Fibroblast of lung (primary cell): ENCODE data around the gene CD151. TPM values are rescaled to one million over a fixed set of nuclear protein-coding genes. Genes with fewer than 3 reads are reported as not detected.

Experiments
- DNase-seq, 2 donors: peaks; one replicate each; pipeline versions ENCODE4 v3.0.0 to v3.0.0-alpha.2; 2010; ENCODE audit warnings: low read depth in 2 of 2
- H2AFZ ChIP-seq: 2 replicates; pipeline ENCODE4 v1.5.1; 2012; ENCODE audit warnings: low read length, control low read depth, inconsistent platforms
- H3K27ac ChIP-seq: 2 replicates; pipeline ENCODE4 v1.5.1; 2011; ENCODE audit warnings: low read length, control low read depth; ENCODE audit not compliant: insufficient read depth
- H3K27me3 ChIP-seq: 2 replicates; pipeline ENCODE4 v1.5.1; 2011; ENCODE audit warnings: mild to moderate bottlenecking, low read length; ENCODE audit not compliant: control insufficient read depth, insufficient read depth
- H3K36me3 ChIP-seq: 2 replicates; pipeline ENCODE4 v1.5.1; 2011; ENCODE audit warnings: low read length; ENCODE audit not compliant: control insufficient read depth, insufficient read depth
- H3K4me1 ChIP-seq: 2 replicates; pipeline ENCODE4 v1.5.1; 2011; ENCODE audit warnings: low read length; ENCODE audit not compliant: control insufficient read depth, insufficient read depth; ENCODE audit errors: extremely low read depth
- H3K4me2 ChIP-seq: 2 replicates; pipeline ENCODE4 v1.5.1; 2011; ENCODE audit warnings: low read length, control low read depth; ENCODE audit not compliant: insufficient read depth; ENCODE audit errors: extremely low read depth
- H3K4me3 ChIP-seq, 4 experiments: fragments of 200-600 bp in 1 of 4; sonication (generic) in 1 of 4; replicated peaks in 1 of 4; 2 replicates each; pipeline ENCODE4 v1.5.1; 2011 to 2016; ENCODE audit warnings: low read length in 4 of 4, low read depth in 3 of 4, mild to moderate bottlenecking in 3 of 4, control low read depth in 2 of 4, inconsistent platforms in 1 of 4, mixed read lengths in 1 of 4; ENCODE audit not compliant: insufficient read depth in 1 of 4; ENCODE audit errors: control extremely low read depth in 1 of 4
- H3K79me2 ChIP-seq: 2 replicates; pipeline ENCODE4 v1.5.1; 2012; ENCODE audit warnings: mild to moderate bottlenecking, low read length, inconsistent platforms; ENCODE audit not compliant: control insufficient read depth, insufficient read depth
- H3K9ac ChIP-seq: 2 replicates; pipeline ENCODE4 v1.5.1; 2011; ENCODE audit warnings: mild to moderate bottlenecking, low read length, control low read depth; ENCODE audit not compliant: insufficient read depth
- H3K9me3 ChIP-seq: 2 replicates; pipeline ENCODE4 v1.5.1; 2012; ENCODE audit warnings: low read depth, low read length; ENCODE audit not compliant: control insufficient read depth, insufficient read depth
- H4K20me1 ChIP-seq: 2 replicates; pipeline ENCODE4 v1.5.1; 2011; ENCODE audit warnings: low read length; ENCODE audit not compliant: control insufficient read depth, insufficient read depth; ENCODE audit errors: extremely low read depth
- EZH2 ChIP-seq: IDR thresholded peaks from 2 replicates; pipeline ENCODE4 v1.5.1; 2012; ENCODE audit warnings: low read length, control low read depth, mild to moderate bottlenecking; ENCODE audit errors: missing control alignments
- polyA plus RNA-seq, 2 donors: library from polyadenylated mRNA; depleted of rRNA in 1 of 2; stranded (reverse) in 1 of 2; unstranded in 1 of 2; fragments of >200 nt; gene quantifications; 2 replicates each; pipeline ENCODE4 v1.2.1, GENCODE V29; 2011 to 2012; ENCODE audit warnings: missing spikeins in 1 of 2
- total RNA-seq: library from RNA; depleted of rRNA; stranded (reverse); fragments of >200 nt; gene quantifications from 2 replicates; pipeline ENCODE4 v1.2.1, GENCODE V29; 2014
- TF ChIP-seq, protein P1 (sequence below), 2 donors: IDR thresholded peaks in 1 of 2; conservative IDR thresholded peaks in 1 of 2; 1 replicate in 1 of 2; 2 replicates in 1 of 2; pipeline ENCODE4 v1.5.1; 2011 to 2012; ENCODE audit warnings: low read length in 2 of 2, control low read depth in 1 of 2, inconsistent platforms in 1 of 2, low read depth in 1 of 2, mild to moderate bottlenecking in 1 of 2

CD151 gene
- total and polyA plus RNA-seq, 2 donors (not counting 1 experiment from before 2014, with no cell fraction given), result 547 to 711 TPM

GRCh38 chr11:824942-825341 lies 7.8 kb upstream of the CD151 start:
- no peak overlapping the region for H2AFZ ChIP-seq
- H3K36me3 ChIP-seq, result peaks cover 15% of the 10 kb centered on the region
- TF ChIP-seq EZH2, result no peak
- TF ChIP-seq, protein P1, sequence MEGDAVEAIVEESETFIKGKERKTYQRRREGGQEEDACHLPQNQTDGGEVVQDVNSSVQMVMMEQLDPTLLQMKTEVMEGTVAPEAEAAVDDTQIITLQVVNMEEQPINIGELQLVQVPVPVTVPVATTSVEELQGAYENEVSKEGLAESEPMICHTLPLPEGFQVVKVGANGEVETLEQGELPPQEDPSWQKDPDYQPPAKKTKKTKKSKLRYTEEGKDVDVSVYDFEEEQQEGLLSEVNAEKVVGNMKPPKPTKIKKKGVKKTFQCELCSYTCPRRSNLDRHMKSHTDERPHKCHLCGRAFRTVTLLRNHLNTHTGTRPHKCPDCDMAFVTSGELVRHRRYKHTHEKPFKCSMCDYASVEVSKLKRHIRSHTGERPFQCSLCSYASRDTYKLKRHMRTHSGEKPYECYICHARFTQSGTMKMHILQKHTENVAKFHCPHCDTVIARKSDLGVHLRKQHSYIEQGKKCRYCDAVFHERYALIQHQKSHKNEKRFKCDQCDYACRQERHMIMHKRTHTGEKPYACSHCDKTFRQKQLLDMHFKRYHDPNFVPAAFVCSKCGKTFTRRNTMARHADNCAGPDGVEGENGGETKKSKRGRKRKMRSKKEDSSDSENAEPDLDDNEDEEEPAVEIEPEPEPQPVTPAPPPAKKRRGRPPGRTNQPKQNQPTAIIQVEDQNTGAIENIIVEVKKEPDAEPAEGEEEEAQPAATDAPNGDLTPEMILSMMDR (conservative IDR thresholded peaks at IDR 0.05 in 1 of 2, IDR thresholded peaks at IDR 0.05 in 1 of 2; ENCODE audit: low read depth in 1 of 2, low read length in 2 of 2), result no peak
- H3K4me1 ChIP-seq, result peaks cover 22% of the 10 kb centered on the region
- H4K20me1 ChIP-seq, result no peaks in the 10 kb centered on the region
- no peak overlapping the region for H3K4me3 ChIP-seq
- H3K27ac ChIP-seq, result no peak overlapping the region
- H3K27me3 ChIP-seq, result no peaks in the 10 kb centered on the region
- no peak for DNase-seq
- H3K9me3 ChIP-seq, result no peaks in the 10 kb centered on the region
- no peak overlapping the region for H3K9ac ChIP-seq
- peaks cover 16% of the 10 kb centered on the region for H3K79me2 ChIP-seq
- no peak overlapping the region for H3K4me2 ChIP-seq

DNA sequence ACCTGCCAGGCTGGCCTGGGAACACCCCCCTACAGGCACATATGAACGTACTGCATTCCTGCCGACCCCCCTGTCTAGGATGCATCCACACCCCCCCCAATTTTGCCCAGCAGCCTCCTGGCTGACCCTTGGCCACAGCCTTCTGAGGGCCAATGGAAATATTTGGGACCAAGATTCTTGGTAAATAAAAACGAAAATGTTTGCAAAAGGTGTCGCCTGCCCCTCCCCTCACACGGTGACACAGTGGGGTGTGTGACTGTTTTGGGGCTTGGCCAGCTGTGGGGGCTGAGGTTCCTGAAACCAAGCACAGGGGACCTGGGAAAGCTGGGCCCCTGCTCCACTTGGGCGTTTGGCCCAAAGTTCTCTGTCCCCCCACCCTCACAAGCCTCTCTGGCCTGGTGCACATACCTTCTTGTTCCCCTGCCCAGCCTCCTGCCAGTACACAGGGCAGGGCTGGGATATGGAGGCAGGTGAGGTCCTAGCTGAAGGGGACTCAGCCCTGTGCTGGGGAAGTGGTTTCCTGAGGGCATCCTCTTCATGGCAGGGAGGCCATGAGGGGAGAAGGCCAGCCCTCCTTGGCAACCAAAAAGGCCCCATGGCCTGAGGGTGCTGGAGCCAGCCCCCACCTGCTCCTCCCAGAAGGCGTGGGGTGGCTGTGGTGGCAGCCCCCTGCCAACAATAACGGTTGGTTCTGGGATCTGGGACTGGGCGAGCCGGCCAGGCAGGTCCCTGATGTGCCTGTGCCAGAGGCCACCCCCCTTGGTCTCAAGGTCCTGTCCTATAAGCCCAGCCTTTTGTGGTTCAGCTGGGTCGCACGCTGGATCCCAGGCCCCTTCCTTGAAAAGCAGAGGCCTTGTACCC lies 7.2 kb upstream of the CD151 start:
- Histone ChIP-seq H3K4me1 (peaks cover 21% of the 10 kb centered on the region), H2AFZ (no peak overlapping the region), H3K36me3 (peaks cover 15% of the 10 kb centered on the region), H3K79me2 (peaks cover 9% of the 10 kb centered on the region), H3K27ac (no peak overlapping the region), H3K9me3 (no peaks in the 10 kb centered on the region), H3K27me3 (no peaks in the 10 kb centered on the region), H3K4me2 (no peak overlapping the region), H4K20me1 (no peaks in the 10 kb centered on the region), H3K9ac (no peak overlapping the region), H3K4me3 (no peak overlapping the region)
- TF ChIP-seq, protein P1 (conservative IDR thresholded peaks at IDR 0.05 in 1 of 2, IDR thresholded peaks at IDR 0.05 in 1 of 2; ENCODE audit: low read depth in 1 of 2, low read length in 2 of 2), result no peak
- TF ChIP-seq EZH2, result no peak
- no peak for DNase-seq

DNA sequence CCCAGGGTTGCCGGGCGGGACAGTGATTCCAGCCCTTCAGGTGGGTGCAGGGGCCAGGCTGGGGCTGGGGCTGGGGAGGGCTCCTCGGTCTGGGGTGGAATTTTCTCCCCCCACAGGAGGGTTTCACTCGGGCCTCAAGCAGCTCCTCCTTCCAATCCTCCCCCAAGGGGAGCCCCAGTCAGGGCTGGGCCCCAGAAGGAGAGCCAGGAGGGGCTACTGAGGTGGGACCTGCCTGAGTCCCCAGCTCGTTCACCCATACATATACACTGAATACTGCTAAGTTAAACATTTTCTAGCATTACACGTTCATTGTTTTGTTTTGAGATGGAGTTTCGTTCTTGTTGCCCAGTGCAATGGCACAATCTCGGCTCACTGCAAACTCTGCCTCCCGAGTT lies 6.5 kb upstream of the CD151 start:
- no peaks in the 10 kb centered on the region for H3K27me3 ChIP-seq
- no peak for DNase-seq
- H3K4me1 ChIP-seq, result peaks cover 18% of the 10 kb centered on the region
- no peak overlapping the region for H3K4me2 ChIP-seq
- H3K4me3 ChIP-seq, result no peak overlapping the region
- H4K20me1 ChIP-seq, result no peaks in the 10 kb centered on the region
- H3K9me3 ChIP-seq, result no peaks in the 10 kb centered on the region
- H3K9ac ChIP-seq, result no peak overlapping the region
- no peak overlapping the region for H3K27ac ChIP-seq
- no peak for TF ChIP-seq EZH2
- TF ChIP-seq, protein P1 (conservative IDR thresholded peaks at IDR 0.05 in 1 of 2, IDR thresholded peaks at IDR 0.05 in 1 of 2; ENCODE audit: low read depth in 1 of 2, low read length in 2 of 2), result no peak
- peaks cover 15% of the 10 kb centered on the region for H3K36me3 ChIP-seq
- no peak overlapping the region for H2AFZ ChIP-seq
- H3K79me2 ChIP-seq, result peaks cover 3% of the 10 kb centered on the region
